Osteoblast (primary cell): ENCODE results near the gene METTL1. TPM values are rescaled to one million over a fixed set of nuclear protein-coding genes. Genes with fewer than 3 reads are reported as not detected.
A peak's percentile ranks its signal among the peaks of the same experiment; 100 is the strongest.

Experiments
- DNase-seq: peaks from one replicate; pipeline ENCODE4 v3.0.0; 2011; ENCODE audit warnings: low spot score, mixed read lengths; ENCODE audit not compliant: insufficient read length; ENCODE audit errors: missing footprints
- H2AFZ ChIP-seq: 2 replicates; pipeline ENCODE4 v1.6.0; 2011; ENCODE audit warnings: mild to moderate bottlenecking, low read length
- H3K27ac ChIP-seq: 2 replicates; pipeline ENCODE4 v1.5.1; 2011; ENCODE audit warnings: mild to moderate bottlenecking, low read depth, low read length, moderate library complexity
- H3K27me3 ChIP-seq: 2 replicates; pipeline ENCODE4 v1.6.0; 2012; ENCODE audit warnings: mild to moderate bottlenecking, control low read depth, inconsistent platforms, low read length, moderate library complexity; ENCODE audit not compliant: insufficient read depth
- H3K36me3 ChIP-seq: 2 replicates; pipeline ENCODE4 v1.5.1; 2011; ENCODE audit warnings: mild to moderate bottlenecking, low read length, control low read depth, moderate library complexity; ENCODE audit not compliant: insufficient read depth
- H3K4me1 ChIP-seq: 2 replicates; pipeline ENCODE4 v1.5.1; 2011; ENCODE audit warnings: mild to moderate bottlenecking, low read length, control low read depth, moderate library complexity; ENCODE audit not compliant: insufficient read depth
- H3K4me2 ChIP-seq: 2 replicates; pipeline ENCODE4 v1.6.0; 2011; ENCODE audit warnings: mild to moderate bottlenecking, low read length; ENCODE audit not compliant: insufficient read depth
- H3K4me3 ChIP-seq: fragments of 200-600 bp; sonication (generic); 3 replicates; pipeline ENCODE4 v1.5.1; 2012; ENCODE audit warnings: mild to moderate bottlenecking, low read length, inconsistent platforms; ENCODE audit not compliant: insufficient read depth
- H3K79me2 ChIP-seq: 2 replicates; pipeline ENCODE4 v1.6.0; 2012; ENCODE audit warnings: mild to moderate bottlenecking, low read length, control low read depth, inconsistent platforms; ENCODE audit not compliant: insufficient read depth
- H3K9me3 ChIP-seq: 2 replicates; pipeline ENCODE4 v1.5.1; 2011; ENCODE audit warnings: low read depth, low read length, control low read depth
- H4K20me1 ChIP-seq: 2 replicates; pipeline ENCODE4 v1.6.0; 2012; ENCODE audit warnings: mild to moderate bottlenecking, low read length, control low read depth; ENCODE audit not compliant: insufficient read depth
- CTCF ChIP-seq: IDR thresholded peaks from 2 replicates; pipeline ENCODE4 v1.5.1; 2011; ENCODE audit warnings: mild to moderate bottlenecking, low read depth, low read length, moderate library complexity; ENCODE audit errors: extremely low read depth
- total RNA-seq: library from RNA; depleted of rRNA; stranded (reverse); fragments of >200 nt; gene quantifications from 2 replicates; pipeline ENCODE4 v1.2.3, GENCODE V29; 2012

METTL1 gene
- total RNA-seq, 1 donor, result 2.9 TPM

DNA sequence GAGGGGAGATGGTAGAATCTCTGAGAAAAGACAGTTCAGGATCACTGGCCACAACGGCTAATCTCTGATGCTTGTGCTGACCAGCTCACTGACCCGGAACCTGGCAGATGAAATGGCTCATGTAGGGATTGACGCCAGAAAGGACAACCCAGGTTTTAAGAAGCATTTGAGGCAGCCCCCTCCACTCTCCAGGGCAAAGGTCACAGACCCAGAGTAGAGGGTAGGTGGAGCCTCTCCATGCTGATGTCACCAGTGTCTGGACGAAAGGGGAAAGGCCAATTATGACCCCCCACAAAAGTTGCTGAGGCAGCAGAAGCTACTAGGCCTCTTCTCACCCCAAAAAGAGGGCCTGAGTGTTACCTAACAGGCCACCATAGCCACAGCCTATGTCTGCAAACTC lies 1.2 kb downstream of the METTL1 start:
- Histone ChIP-seq H3K27ac (peak overlapping the region; percentile 95), H3K36me3 (peaks cover 26% of the 10 kb centered on the region)
- no peak for DNase-seq

GRCh38 chr12:57769594-57769993 lies 2.3 kb downstream of the METTL1 start:
- no peak for TF ChIP-seq CTCF
- peaks cover 26% of the 10 kb centered on the region for H3K36me3 ChIP-seq
- H3K4me1 ChIP-seq, result peaks cover 39% of the 10 kb centered on the region

More for the DNA sequence above, 1.2 kb downstream of the METTL1 start:
- Histone ChIP-seq H3K4me3 (no peak overlapping the region), H4K20me1 (peaks cover under 1% of the 10 kb centered on the region), H3K27me3 (peaks cover 18% of the 10 kb centered on the region), H3K4me2 (peak overlapping the region; percentile 90), H3K4me1 (peaks cover 35% of the 10 kb centered on the region), H3K79me2 (peaks cover 12% of the 10 kb centered on the region), H2AFZ (no peak overlapping the region), H3K9me3 (no peaks in the 10 kb centered on the region)
- TF ChIP-seq CTCF, result no peak

DNA sequence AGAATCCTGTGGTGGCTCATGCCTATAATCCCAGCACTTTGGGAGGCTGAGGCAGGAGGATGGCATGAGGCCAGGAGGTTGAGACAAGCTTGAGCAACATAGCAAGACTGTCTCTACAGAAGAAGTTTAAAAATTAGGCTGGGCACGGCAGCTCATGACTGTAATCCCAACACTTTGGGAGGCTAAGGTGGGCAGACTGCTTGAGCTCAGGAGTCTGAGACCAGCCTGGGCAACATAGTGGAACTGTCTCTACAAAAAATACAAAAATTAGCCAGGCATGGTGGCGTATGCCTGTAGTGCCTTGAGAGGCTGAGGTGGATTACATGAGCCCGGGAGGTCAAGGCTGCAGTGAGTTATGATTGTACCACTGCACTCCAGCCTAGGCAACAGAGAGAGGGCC lies 4.0 kb downstream of the METTL1 start:
- H3K9me3 ChIP-seq, result no peaks in the 10 kb centered on the region
- peaks cover 2% of the 10 kb centered on the region for H4K20me1 ChIP-seq
- H3K36me3 ChIP-seq, result peaks cover 26% of the 10 kb centered on the region
- H3K4me1 ChIP-seq, result peaks cover 30% of the 10 kb centered on the region
- H3K27me3 ChIP-seq, result peaks cover 46% of the 10 kb centered on the region
- no peak overlapping the region for H3K27ac ChIP-seq
- no peak overlapping the region for H2AFZ ChIP-seq
- H3K4me2 ChIP-seq, result no peak overlapping the region
- TF ChIP-seq CTCF, result no peak
- H3K79me2 ChIP-seq, result peaks cover 11% of the 10 kb centered on the region
- DNase-seq, result no peak
- H3K4me3 ChIP-seq, result no peak overlapping the region

More at GRCh38 chr12:57769594-57769993, 2.3 kb downstream of the METTL1 start:
- no peaks in the 10 kb centered on the region for H3K9me3 ChIP-seq
- no peak for DNase-seq
- H4K20me1 ChIP-seq, result peaks cover 2% of the 10 kb centered on the region
- no peak overlapping the region for H3K4me2 ChIP-seq
- no peak overlapping the region for H3K4me3 ChIP-seq
- H3K27me3 ChIP-seq, result peaks cover 29% of the 10 kb centered on the region
- H3K79me2 ChIP-seq, result peaks cover 12% of the 10 kb centered on the region
- H2AFZ ChIP-seq, result no peak overlapping the region
- no peak overlapping the region for H3K27ac ChIP-seq

DNA sequence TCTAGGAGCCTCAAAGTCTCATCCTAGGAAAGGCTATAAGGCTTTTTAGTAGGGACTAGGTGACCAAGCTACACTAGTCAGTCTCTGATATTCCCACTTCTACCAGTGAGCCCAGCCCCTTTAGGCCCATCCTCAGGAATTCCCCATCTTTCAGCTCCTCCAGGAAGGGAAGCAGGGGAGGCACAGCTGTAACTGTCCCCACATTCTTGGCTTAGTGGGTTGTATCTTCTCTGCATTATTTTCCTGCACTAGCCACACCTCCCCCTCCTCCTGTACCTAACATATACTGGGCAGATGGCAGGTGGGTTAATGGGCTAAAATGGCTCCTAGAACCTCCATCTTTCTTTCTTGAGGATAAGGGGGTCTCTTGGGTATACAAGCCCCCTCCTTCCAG lies 4.6 kb downstream of the METTL1 start:
- Histone ChIP-seq H3K27me3 (peaks cover 46% of the 10 kb centered on the region), H3K4me1 (peaks cover 30% of the 10 kb centered on the region), H3K27ac (no peak overlapping the region), H2AFZ (no peak overlapping the region), H3K79me2 (peaks cover 6% of the 10 kb centered on the region), H4K20me1 (peaks cover 2% of the 10 kb centered on the region), H3K4me3 (no peak overlapping the region), H3K9me3 (no peaks in the 10 kb centered on the region), H3K4me2 (peak overlapping the region; percentile 68), H3K36me3 (peaks cover 26% of the 10 kb centered on the region)
- no peak for TF ChIP-seq CTCF
- no peak for DNase-seq
